OCI-LY1 (cell line): ENCODE measurements around the gene TUBA1A.
"Not testable (repeated sequence)": the region's sequence is repeated elsewhere in the genome, so short reads cannot be mapped to it uniquely, and the experiment has no call there.

Experiments
- H2AFZ ChIP-seq: fragments of 200-600 bp; sonication (generic), shearing (Covaris generic); 2 replicates; pipeline ENCODE4 v1.6.0; 2014; ENCODE audit warnings: antibody characterized with exemption, mild to moderate bottlenecking, low read length
- H3F3A ChIP-seq: fragments of 200-600 bp; sonication (generic), shearing (Covaris generic); 2 replicates; pipeline ENCODE4 v1.6.0; 2014; ENCODE audit warnings: mild to moderate bottlenecking, antibody characterized with exemption, low read length, moderate library complexity; ENCODE audit not compliant: insufficient read depth
- H3K27ac ChIP-seq: fragments of 200-600 bp; sonication (generic); 2 replicates; pipeline ENCODE4 v1.5.1; 2014; ENCODE audit warnings: low read length, mixed run types, mild to moderate bottlenecking, low read depth; ENCODE audit not compliant: poor library complexity, severe bottlenecking
- H3K27me3 ChIP-seq: fragments of 200-600 bp; sonication (generic); 2 replicates; pipeline ENCODE4 v1.6.0; 2014; ENCODE audit warnings: antibody characterized with exemption, mild to moderate bottlenecking, low read length, moderate library complexity; ENCODE audit not compliant: insufficient read depth
- H3K36me3 ChIP-seq: fragments of 200-600 bp; sonication (generic); 2 replicates; pipeline ENCODE4 v1.6.1; 2014; ENCODE audit warnings: mild to moderate bottlenecking, antibody characterized with exemption, low read length, moderate library complexity, mixed read lengths; ENCODE audit not compliant: insufficient read depth
- H3K4me1 ChIP-seq: fragments of 200-600 bp; sonication (generic); 2 replicates; pipeline ENCODE4 v1.5.1; 2014; ENCODE audit warnings: mild to moderate bottlenecking, low read length, moderate library complexity; ENCODE audit not compliant: insufficient read depth, severe bottlenecking
- H3K4me2 ChIP-seq: fragments of 200-600 bp; sonication (generic), shearing (Covaris generic); 2 replicates; pipeline ENCODE4 v1.6.1; 2014; ENCODE audit warnings: low read length
- H3K4me3 ChIP-seq: fragments of 200-600 bp; sonication (generic); 2 replicates; pipeline ENCODE4 v1.5.1; 2014; ENCODE audit warnings: low read length, low read depth, mild to moderate bottlenecking, mixed read lengths; ENCODE audit not compliant: poor library complexity, severe bottlenecking
- H3K79me2 ChIP-seq: fragments of 200-600 bp; shearing (Covaris generic); 2 replicates; pipeline ENCODE4 v1.6.1; 2016; ENCODE audit warnings: mixed run types, low read length, mixed read lengths; ENCODE audit not compliant: insufficient read depth
- H3K9ac ChIP-seq: fragments of 200-600 bp; sonication (generic), shearing (Covaris generic); 2 replicates; pipeline ENCODE4 v1.6.1; 2014; ENCODE audit warnings: mild to moderate bottlenecking, low read length, mixed read lengths
- H3K9me2 ChIP-seq: fragments of 200-600 bp; sonication (generic), shearing (Covaris generic); 2 replicates; pipeline ENCODE4 v1.6.1; 2014; ENCODE audit warnings: low read depth, mild to moderate bottlenecking, low read length, mixed read lengths
- H3K9me3 ChIP-seq: fragments of 200-600 bp; shearing (Covaris generic); 2 replicates; pipeline ENCODE4 v1.6.1; 2014; ENCODE audit warnings: low read length, mixed read lengths
- H4K20me1 ChIP-seq: fragments of 200-600 bp; sonication (generic), shearing (Covaris generic); 2 replicates; pipeline ENCODE4 v1.6.0; 2016; ENCODE audit warnings: mild to moderate bottlenecking, low read length; ENCODE audit not compliant: insufficient read depth
- EZH2 ChIP-seq: fragments of 200-600 bp; sonication (generic), shearing (Covaris generic); IDR thresholded peaks from 2 replicates; pipeline ENCODE4 v1.8.0; 2017; ENCODE audit warnings: borderline replicate concordance, mixed run types, mild to moderate bottlenecking, antibody characterized with exemption, low read length, moderate library complexity, mixed read lengths
- TF ChIP-seq, protein P1 (sequence below): fragments of 200-600 bp; sonication (generic), shearing (Covaris generic); IDR thresholded peaks from 2 replicates; pipeline ENCODE4 v1.5.1; 2017; ENCODE audit warnings: mild to moderate bottlenecking, antibody characterized with exemption, low read length, moderate library complexity, mixed read lengths

The TUBA1A gene

DNA sequence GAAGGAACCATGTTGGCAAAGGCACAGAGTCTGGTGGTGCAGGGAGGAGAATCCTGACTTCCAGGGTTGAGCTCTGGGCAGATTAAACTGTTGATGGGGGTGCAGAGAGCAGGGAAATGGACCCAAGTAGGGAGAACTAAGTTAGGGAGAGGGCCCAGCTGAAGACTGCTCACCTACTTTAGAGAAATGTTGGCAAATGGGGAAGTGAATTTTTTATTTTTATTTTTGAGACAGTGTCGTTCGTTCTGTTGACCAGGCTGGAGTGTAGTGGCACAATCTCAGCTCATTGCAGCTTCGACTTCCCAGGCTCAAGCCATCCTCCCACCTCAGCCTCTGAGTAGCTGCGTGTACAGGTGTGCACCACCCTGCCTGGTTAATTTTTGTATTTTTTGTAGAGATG is 32.1 kb upstream of the TUBA1A start:
- H3K4me1 ChIP-seq, result peaks cover 10% of the 10 kb centered on the region
- H3F3A ChIP-seq, result no peaks in the 10 kb centered on the region
- no peaks in the 10 kb centered on the region for H3K36me3 ChIP-seq
- H2AFZ ChIP-seq, result no peak overlapping the region
- H4K20me1 ChIP-seq, result no peaks in the 10 kb centered on the region
- no peaks in the 10 kb centered on the region for H3K79me2 ChIP-seq
- H3K4me3 ChIP-seq, result no peak overlapping the region
- no peak overlapping the region for H3K27ac ChIP-seq
- H3K9me2 ChIP-seq, result no peaks in the 10 kb centered on the region
- no peaks in the 10 kb centered on the region for H3K9me3 ChIP-seq
- no peak overlapping the region for H3K4me2 ChIP-seq
- no peaks in the 10 kb centered on the region for H3K27me3 ChIP-seq
- H3K9ac ChIP-seq, result no peak overlapping the region
- TF ChIP-seq EZH2, result no peak
- TF ChIP-seq, protein P1, sequence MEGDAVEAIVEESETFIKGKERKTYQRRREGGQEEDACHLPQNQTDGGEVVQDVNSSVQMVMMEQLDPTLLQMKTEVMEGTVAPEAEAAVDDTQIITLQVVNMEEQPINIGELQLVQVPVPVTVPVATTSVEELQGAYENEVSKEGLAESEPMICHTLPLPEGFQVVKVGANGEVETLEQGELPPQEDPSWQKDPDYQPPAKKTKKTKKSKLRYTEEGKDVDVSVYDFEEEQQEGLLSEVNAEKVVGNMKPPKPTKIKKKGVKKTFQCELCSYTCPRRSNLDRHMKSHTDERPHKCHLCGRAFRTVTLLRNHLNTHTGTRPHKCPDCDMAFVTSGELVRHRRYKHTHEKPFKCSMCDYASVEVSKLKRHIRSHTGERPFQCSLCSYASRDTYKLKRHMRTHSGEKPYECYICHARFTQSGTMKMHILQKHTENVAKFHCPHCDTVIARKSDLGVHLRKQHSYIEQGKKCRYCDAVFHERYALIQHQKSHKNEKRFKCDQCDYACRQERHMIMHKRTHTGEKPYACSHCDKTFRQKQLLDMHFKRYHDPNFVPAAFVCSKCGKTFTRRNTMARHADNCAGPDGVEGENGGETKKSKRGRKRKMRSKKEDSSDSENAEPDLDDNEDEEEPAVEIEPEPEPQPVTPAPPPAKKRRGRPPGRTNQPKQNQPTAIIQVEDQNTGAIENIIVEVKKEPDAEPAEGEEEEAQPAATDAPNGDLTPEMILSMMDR, result no peak

GRCh38 chr12:49219417-49220026 is 30.6 kb upstream of the TUBA1A start:
- Histone ChIP-seq H3K9me2 (no peaks in the 10 kb centered on the region), H3K36me3 (no peaks in the 10 kb centered on the region), H3K4me3 (no peak overlapping the region), H3K27ac (no peak overlapping the region), H3K4me2 (no peak overlapping the region), H3K4me1 (peaks cover 20% of the 10 kb centered on the region), H3F3A (no peaks in the 10 kb centered on the region), H4K20me1 (no peaks in the 10 kb centered on the region), H3K27me3 (no peaks in the 10 kb centered on the region), H3K9ac (no peak overlapping the region), H3K79me2 (no peaks in the 10 kb centered on the region), H3K9me3 (no peaks in the 10 kb centered on the region), H2AFZ (no peak overlapping the region)
- TF ChIP-seq, protein P1, result no peak
- no peak for TF ChIP-seq EZH2

GRCh38 chr12:49212572-49212971 is 23.7 kb upstream of the TUBA1A start:
- H2AFZ ChIP-seq, result no peak overlapping the region
- H3K27ac ChIP-seq, result no peak overlapping the region
- no peaks in the 10 kb centered on the region for H3K9me3 ChIP-seq
- TF ChIP-seq, protein P1, result no peak
- TF ChIP-seq EZH2, result no peak
- no peaks in the 10 kb centered on the region for H3K36me3 ChIP-seq
- peaks cover 35% of the 10 kb centered on the region for H3K4me1 ChIP-seq
- no peaks in the 10 kb centered on the region for H3K27me3 ChIP-seq
- no peaks in the 10 kb centered on the region for H4K20me1 ChIP-seq
- H3K4me2 ChIP-seq, result no peak overlapping the region
- H3K4me3 ChIP-seq, result no peak overlapping the region
- no peaks in the 10 kb centered on the region for H3K9me2 ChIP-seq
- H3K79me2 ChIP-seq, result no peaks in the 10 kb centered on the region
- no peak overlapping the region for H3K9ac ChIP-seq
- H3F3A ChIP-seq, result no peaks in the 10 kb centered on the region

- H3K4me1 ChIP-seq, result peaks cover 35% of the 10 kb centered on the region
- not testable (repeated sequence) for H3F3A ChIP-seq, H3K27me3 ChIP-seq, H2AFZ ChIP-seq, H3K9me2 ChIP-seq, H3K4me3 ChIP-seq, H3K79me2 ChIP-seq, H3K4me2 ChIP-seq, H3K9ac ChIP-seq, H3K27ac ChIP-seq, H4K20me1 ChIP-seq, H3K9me3 ChIP-seq, H3K36me3 ChIP-seq
Measured at GRCh38 chr12:49210703-49211102, 21.8 kb upstream of the TUBA1A start.
